PC-9 (cell line): ENCODE data around the gene MBIP. TPM values are rescaled to one million over a fixed set of nuclear protein-coding genes. Genes with fewer than 3 reads are reported as not detected.

Experiments
- BruUV-seq: library from RNA; stranded (reverse); fragments of 400-500 nt; replicated peaks from 2 replicates; lab custom pipeline; 2021; lab: Mats Ljungman, UMichigan
- CTCF ChIA-PET: fragments of 300-600 bp; sonication (Branson Sonifier 250); formaldehyde crosslinking; loops from one replicate; lab custom pipeline; 2022; ENCODE audit warnings: antibody characterized with exemption; lab: Charles Lee
- POLR2A ChIA-PET: fragments of 300-600 bp; sonication (Branson Sonifier 250); formaldehyde crosslinking; loops from one replicate; lab custom pipeline; 2022; ENCODE audit warnings: antibody characterized with exemption; ENCODE audit not compliant: unreplicated experiment; lab: Charles Lee
- DNase-seq, 2 experiments: peaks; one replicate each; pipeline versions ENCODE4 v3.0.0 to v3.0.0-alpha.2; 2015 to 2022; ENCODE audit warnings: mixed read lengths in 1 of 2
- H2AFZ ChIP-seq: fragments of 200-600 bp; sonication (generic); 2 replicates; pipeline ENCODE4 v1.8.1; 2017; ENCODE audit warnings: antibody characterized with exemption
- H3F3A ChIP-seq: fragments of 200-600 bp; sonication (generic); 2 replicates; pipeline ENCODE4 v1.8.1; 2017; ENCODE audit warnings: antibody characterized with exemption, mild to moderate bottlenecking, low read depth; ENCODE audit not compliant: insufficient read depth
- H3K27ac ChIP-seq: fragments of 200-600 bp; sonication (generic); 2 replicates; pipeline ENCODE4 v1.6.1; 2016; ENCODE audit warnings: mixed run types
- H3K27me3 ChIP-seq: fragments of 200-600 bp; sonication (generic); 2 replicates; pipeline ENCODE4 v1.6.1; 2016; ENCODE audit warnings: low read depth, mixed run types; ENCODE audit not compliant: insufficient read depth
- H3K36me3 ChIP-seq: fragments of 200-600 bp; sonication (generic); 2 replicates; pipeline ENCODE4 v1.6.1; 2016; ENCODE audit warnings: low read depth, mixed run types
- H3K4me1 ChIP-seq: fragments of 200-600 bp; sonication (generic); replicated peaks from 2 replicates; pipeline ENCODE4 v1.6.1; 2016; ENCODE audit warnings: mixed run types; ENCODE audit not compliant: insufficient read depth
- H3K4me2 ChIP-seq: fragments of 200-600 bp; sonication (generic); 2 replicates; pipeline ENCODE4 v1.6.1; 2017; ENCODE audit warnings: mixed run types
- H3K4me3 ChIP-seq: fragments of 200-600 bp; sonication (generic); 2 replicates; pipeline ENCODE4 v1.6.1; 2016; ENCODE audit warnings: mixed run types
- H3K79me2 ChIP-seq: fragments of 200-600 bp; sonication (generic); 2 replicates; pipeline ENCODE4 v1.6.1; 2017; ENCODE audit warnings: low read depth, mixed run types
- H3K9me2 ChIP-seq: fragments of 200-600 bp; sonication (generic); 2 replicates; pipeline ENCODE4 v1.8.1; 2017; ENCODE audit warnings: mild to moderate bottlenecking; ENCODE audit not compliant: insufficient read depth
- H3K9me3 ChIP-seq: fragments of 200-600 bp; sonication (generic); 2 replicates; pipeline ENCODE4 v1.8.1; 2016; ENCODE audit warnings: low read depth; ENCODE audit not compliant: insufficient read depth
- H4K20me1 ChIP-seq: fragments of 200-600 bp; sonication (generic); 2 replicates; pipeline ENCODE4 v1.8.1; 2017; ENCODE audit not compliant: insufficient read depth
- EZH2 ChIP-seq: fragments of 200-600 bp; sonication (generic); IDR thresholded peaks from 2 replicates; pipeline ENCODE4 v1.8.0; 2017; ENCODE audit warnings: antibody characterized with exemption, low read depth
- intact Hi-C: fragments of 100-400 bp; cut with micrococcal nuclease; formaldehyde crosslinking; loops from one replicate; pipeline ENCODE4 v1.10.0; 2022; ENCODE audit not compliant: unreplicated experiment
- total RNA-seq: library from RNA; stranded (reverse); gene quantifications from 2 replicates; pipeline ENCODE4 v1.2.3, GENCODE V29; 2021
- TF ChIP-seq, protein P1 (sequence below): fragments of 200-600 bp; sonication (generic); conservative IDR thresholded peaks from 2 replicates; pipeline ENCODE4 v1.6.1; 2017; ENCODE audit warnings: mixed run types, antibody characterized with exemption, mild to moderate bottlenecking, moderate library complexity

Gene MBIP
- total RNA-seq, 1 experiment from 2014 or later = 15.2 TPM

DNA sequence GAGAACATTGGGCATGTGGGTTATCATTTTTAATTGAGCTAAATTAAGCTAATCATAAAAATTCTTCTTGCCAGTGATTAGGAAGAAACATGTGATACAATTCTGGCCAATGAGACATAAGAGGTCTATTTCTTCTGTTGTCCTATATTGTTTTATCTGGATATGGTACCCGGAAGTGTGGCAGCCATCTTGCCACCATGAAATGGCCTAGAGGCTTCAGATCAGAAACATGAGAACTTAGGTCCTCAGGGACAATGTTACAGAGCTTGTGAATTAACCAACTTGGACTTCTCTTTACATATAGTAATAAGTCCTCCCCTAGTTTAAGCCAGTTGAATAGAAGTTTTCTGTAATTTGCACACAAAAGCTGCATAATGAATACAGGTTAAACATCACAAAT is 30.5 kb downstream of the MBIP start:
- Histone ChIP-seq H3K79me2 (no peaks in the 10 kb centered on the region), H3K27me3 (no peaks in the 10 kb centered on the region), H3F3A (no peaks in the 10 kb centered on the region), H3K4me3 (no peak overlapping the region), H3K4me1 (no peaks in the 10 kb centered on the region), H3K36me3 (no peaks in the 10 kb centered on the region), H3K4me2 (no peak overlapping the region), H4K20me1 (no peaks in the 10 kb centered on the region), H3K9me3 (no peaks in the 10 kb centered on the region), H3K27ac (no peak overlapping the region), H2AFZ (no peak overlapping the region), H3K9me2 (no peaks in the 10 kb centered on the region)
- DNase-seq = no peak
- CTCF ChIA-PET = interaction anchor here (0.6 kb wide), 1 partner anchor 496 kb away, joined by 3 read pairs; no protein-coding TSS in a partner anchor
- no TSS peak for BruUV-seq
- POLR2A ChIA-PET = interaction anchor here (0.6 kb wide), 1 partner anchor 712 kb away, joined by 3 read pairs; no protein-coding TSS in a partner anchor
- no peak for TF ChIP-seq EZH2
- TF ChIP-seq, protein P1, sequence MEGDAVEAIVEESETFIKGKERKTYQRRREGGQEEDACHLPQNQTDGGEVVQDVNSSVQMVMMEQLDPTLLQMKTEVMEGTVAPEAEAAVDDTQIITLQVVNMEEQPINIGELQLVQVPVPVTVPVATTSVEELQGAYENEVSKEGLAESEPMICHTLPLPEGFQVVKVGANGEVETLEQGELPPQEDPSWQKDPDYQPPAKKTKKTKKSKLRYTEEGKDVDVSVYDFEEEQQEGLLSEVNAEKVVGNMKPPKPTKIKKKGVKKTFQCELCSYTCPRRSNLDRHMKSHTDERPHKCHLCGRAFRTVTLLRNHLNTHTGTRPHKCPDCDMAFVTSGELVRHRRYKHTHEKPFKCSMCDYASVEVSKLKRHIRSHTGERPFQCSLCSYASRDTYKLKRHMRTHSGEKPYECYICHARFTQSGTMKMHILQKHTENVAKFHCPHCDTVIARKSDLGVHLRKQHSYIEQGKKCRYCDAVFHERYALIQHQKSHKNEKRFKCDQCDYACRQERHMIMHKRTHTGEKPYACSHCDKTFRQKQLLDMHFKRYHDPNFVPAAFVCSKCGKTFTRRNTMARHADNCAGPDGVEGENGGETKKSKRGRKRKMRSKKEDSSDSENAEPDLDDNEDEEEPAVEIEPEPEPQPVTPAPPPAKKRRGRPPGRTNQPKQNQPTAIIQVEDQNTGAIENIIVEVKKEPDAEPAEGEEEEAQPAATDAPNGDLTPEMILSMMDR = no peak
- intact Hi-C loops = no loop called here

DNA sequence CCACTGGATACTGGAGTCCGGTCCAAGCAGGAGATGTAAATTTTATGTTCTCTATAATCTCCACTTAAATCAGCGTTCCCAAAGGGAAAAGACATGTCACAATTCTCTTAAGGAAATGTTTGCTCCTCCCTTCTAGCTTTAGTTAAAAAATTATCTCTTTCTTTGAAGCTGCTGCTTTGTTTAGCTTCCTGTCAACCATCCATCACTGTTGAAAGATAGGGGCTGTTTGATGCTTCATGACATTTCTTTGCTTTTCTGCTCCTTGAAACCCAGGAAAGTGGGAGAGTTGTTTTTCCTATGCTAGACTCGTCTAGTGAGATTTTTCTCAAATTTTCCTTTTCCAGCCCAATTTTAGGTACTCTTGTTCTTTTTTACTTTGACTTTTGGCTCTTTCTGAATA is 31.9 kb downstream of the MBIP start:
- Histone ChIP-seq H3K27ac (no peak overlapping the region), H2AFZ (no peak overlapping the region), H3K27me3 (no peaks in the 10 kb centered on the region), H3K79me2 (no peaks in the 10 kb centered on the region), H3K9me2 (no peaks in the 10 kb centered on the region), H4K20me1 (no peaks in the 10 kb centered on the region), H3K36me3 (no peaks in the 10 kb centered on the region), H3F3A (no peaks in the 10 kb centered on the region), H3K9me3 (no peaks in the 10 kb centered on the region), H3K4me2 (no peak overlapping the region), H3K4me3 (no peak overlapping the region), H3K4me1 (no peaks in the 10 kb centered on the region)
- no TSS peak for BruUV-seq
- POLR2A ChIA-PET = no interaction called here
- CTCF ChIA-PET = no interaction called here
- no peak for DNase-seq
- intact Hi-C loops = no loop called here
- no peak for TF ChIP-seq EZH2
- TF ChIP-seq, protein P1 = no peak

DNA sequence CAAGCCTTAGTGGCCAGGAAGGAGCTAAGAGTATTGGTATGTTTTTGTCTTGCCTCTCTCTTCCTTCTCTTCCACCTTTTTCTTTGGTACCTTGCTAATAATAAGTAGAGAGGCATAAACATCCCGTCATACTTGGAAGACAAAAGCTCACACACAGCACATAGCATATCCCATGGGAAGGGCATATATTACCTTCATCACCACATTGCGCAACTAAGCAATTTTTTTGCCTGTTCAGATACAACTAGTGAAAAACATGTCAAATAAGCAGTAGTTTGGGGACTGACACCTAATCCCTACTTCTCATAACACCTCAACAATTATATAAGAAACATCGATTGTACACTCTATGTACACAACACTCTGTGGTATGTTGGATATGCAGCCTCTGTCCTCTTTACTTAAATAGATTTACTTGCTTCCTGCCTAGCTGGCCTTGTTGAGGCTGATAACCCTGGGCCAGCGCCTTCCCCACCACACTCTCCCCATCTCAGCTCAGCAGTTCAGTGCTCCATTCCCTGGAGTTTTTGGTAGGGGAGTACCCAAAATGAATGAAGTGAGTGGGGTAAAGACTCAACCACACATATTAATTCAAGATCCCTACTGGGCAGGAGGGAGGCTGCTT is 35.4 kb downstream of the MBIP start:
- BruUV-seq = no TSS peak
- Histone ChIP-seq H4K20me1 (no peaks in the 10 kb centered on the region), H2AFZ (no peak overlapping the region), H3K9me3 (no peaks in the 10 kb centered on the region), H3K4me2 (no peak overlapping the region), H3K27me3 (no peaks in the 10 kb centered on the region), H3K36me3 (no peaks in the 10 kb centered on the region), H3K27ac (no peak overlapping the region), H3K4me1 (no peaks in the 10 kb centered on the region), H3K79me2 (no peaks in the 10 kb centered on the region), H3F3A (no peaks in the 10 kb centered on the region), H3K9me2 (no peaks in the 10 kb centered on the region), H3K4me3 (no peak overlapping the region)
- DNase-seq = no peak
- ChIA-PET POLR2A (no interaction called here), CTCF (no interaction called here)
- intact Hi-C loops = no loop called here
- no peak for TF ChIP-seq EZH2
- TF ChIP-seq, protein P1 = no peak
